GM23338 (cell line): ENCODE results near the gene SERPINA6. TPM values are rescaled to one million over a fixed set of nuclear protein-coding genes. Genes with fewer than 3 reads are reported as not detected.

ENCODE experiments used
- ATAC-seq: fragments of 200-7000 bp; cut with Tn5 transposase; 3 replicates; pipeline ENCODE4 v1.9.1; 2020
- DNase-seq: peaks from one replicate; pipeline ENCODE4 v3.0.0-alpha.2; 2015; ENCODE audit warnings: low spot score
- H2AFZ ChIP-seq: fragments of 200-600 bp; sonication (generic); 2 replicates; pipeline ENCODE4 v1.8.0; 2016; ENCODE audit warnings: antibody characterized with exemption, mild to moderate bottlenecking, moderate library complexity
- H3F3A ChIP-seq: fragments of 200-600 bp; sonication (generic); replicated peaks from 2 replicates; pipeline ENCODE4 v1.8.0; 2017; ENCODE audit warnings: antibody characterized with exemption, mixed run types, low read depth
- H3K27ac ChIP-seq: fragments of 200-600 bp; sonication (generic); 2 replicates; pipeline ENCODE4 v1.6.1; 2016; ENCODE audit warnings: low read depth
- H3K27me3 ChIP-seq: fragments of 200-600 bp; sonication (generic); 2 replicates; pipeline ENCODE4 v1.8.0; 2016; ENCODE audit warnings: mild to moderate bottlenecking, mixed run types, moderate library complexity; ENCODE audit not compliant: insufficient read depth
- H3K36me3 ChIP-seq: fragments of 200-600 bp; sonication (generic); 2 replicates; pipeline ENCODE4 v1.8.0; 2016; ENCODE audit warnings: mild to moderate bottlenecking; ENCODE audit not compliant: insufficient read depth
- H3K4me1 ChIP-seq: fragments of 200-600 bp; sonication (generic); 2 replicates; pipeline ENCODE4 v1.8.0; 2016; ENCODE audit warnings: mild to moderate bottlenecking, moderate library complexity; ENCODE audit not compliant: insufficient read depth
- H3K4me2 ChIP-seq: fragments of 200-600 bp; sonication (generic); 2 replicates; pipeline ENCODE4 v1.7.1; 2017; ENCODE audit warnings: mixed run types
- H3K4me3 ChIP-seq: fragments of 200-600 bp; sonication (generic); 2 replicates; pipeline ENCODE4 v1.6.1; 2016; ENCODE audit warnings: mixed run types
- H3K79me2 ChIP-seq: fragments of 200-600 bp; sonication (generic); replicated peaks from 2 replicates; pipeline ENCODE4 v1.8.0; 2017; ENCODE audit warnings: mild to moderate bottlenecking; ENCODE audit not compliant: insufficient read depth
- H3K9me2 ChIP-seq: fragments of 200-600 bp; sonication (generic); 2 replicates; pipeline ENCODE4 v1.8.0; 2017; ENCODE audit not compliant: insufficient read depth
- H4K20me1 ChIP-seq: fragments of 200-600 bp; sonication (generic); replicated peaks from 2 replicates; pipeline ENCODE4 v1.8.0; 2017; ENCODE audit warnings: mild to moderate bottlenecking; ENCODE audit not compliant: insufficient read depth
- H3K27ac Mint-ChIP-seq: 2 replicates; pipeline ENCODE4 v1.8.0; 2020; ENCODE audit warnings: inconsistent platforms, mild to moderate bottlenecking, moderate library complexity, mixed read lengths
- H3K27me3 Mint-ChIP-seq: 3 replicates; pipeline ENCODE4 v1.8.0; 2022; ENCODE audit warnings: low read depth, mild to moderate bottlenecking, moderate library complexity, mixed read lengths, inconsistent platforms; ENCODE audit not compliant: insufficient read depth, poor library complexity
- H3K36me3 Mint-ChIP-seq: 3 replicates; pipeline ENCODE4 v1.8.0; 2021; ENCODE audit warnings: low read depth, mild to moderate bottlenecking, inconsistent platforms, moderate library complexity, mixed read lengths
- H3K4me1 Mint-ChIP-seq: 3 replicates; pipeline ENCODE4 v1.8.0; 2020; ENCODE audit warnings: mild to moderate bottlenecking, inconsistent platforms, mixed read lengths
- H3K4me3 Mint-ChIP-seq: 3 replicates; pipeline ENCODE4 v1.8.0; 2021; ENCODE audit warnings: moderate library complexity, mild to moderate bottlenecking, inconsistent platforms, mixed read lengths
- H3K9me3 Mint-ChIP-seq: 3 replicates; pipeline ENCODE4 v1.8.0; 2020; ENCODE audit warnings: moderate library complexity, mild to moderate bottlenecking, inconsistent platforms, mixed read lengths
- CREB1 ChIP-seq: fragments of 250-450 bp; sonication (Bioruptor Pico); IDR thresholded peaks from 2 replicates; pipeline ENCODE4 v1.5.0; 2020; ENCODE audit warnings: low read depth, mild to moderate bottlenecking, moderate library complexity
- CTCF ChIP-seq, 2 experiments: fragments of 200-600 bp in 1 of 2; sonication (generic) in 1 of 2; conservative IDR thresholded peaks; 2 replicates each; pipeline versions ENCODE4 v1.5.1 to v1.6.1; 2016 to 2017; ENCODE audit warnings: antibody characterized with exemption in 2 of 2, low read depth in 2 of 2, mild to moderate bottlenecking in 2 of 2, moderate library complexity in 1 of 2
- ETS1 ChIP-seq: IDR thresholded peaks from 2 replicates; pipeline ENCODE4 v1.6.1; 2016; ENCODE audit warnings: antibody characterized with exemption
- EZH2 ChIP-seq: fragments of 200-600 bp; sonication (generic); IDR thresholded peaks from one replicate; pipeline ENCODE4 v1.8.0; 2017; ENCODE audit warnings: antibody characterized with exemption, mild to moderate bottlenecking, low read depth; ENCODE audit not compliant: unreplicated experiment
- EZH2phosphoT487 ChIP-seq: fragments of 200-600 bp; sonication (generic); IDR thresholded peaks from one replicate; pipeline ENCODE4 v1.8.1; 2018; ENCODE audit warnings: antibody characterized with exemption; ENCODE audit not compliant: unreplicated experiment
- JUNB ChIP-seq: IDR thresholded peaks from one replicate; pipeline ENCODE4 v1.6.1; 2016; ENCODE audit warnings: antibody characterized with exemption; ENCODE audit not compliant: unreplicated experiment
- NANOG ChIP-seq: IDR thresholded peaks from 2 replicates; pipeline ENCODE4 v1.6.1; 2016; ENCODE audit warnings: antibody characterized with exemption, borderline replicate concordance
- POLR2AphosphoS5 ChIP-seq: IDR thresholded peaks from 2 replicates; pipeline ENCODE4 v1.6.1; 2016; ENCODE audit warnings: antibody characterized with exemption, low read depth
- REST ChIP-seq: IDR thresholded peaks from one replicate; pipeline ENCODE4 v1.6.1; 2018; ENCODE audit warnings: antibody characterized with exemption; ENCODE audit not compliant: unreplicated experiment
- ZNF114 ChIP-seq: fragments of 250-450 bp; sonication (Bioruptor Pico); IDR thresholded peaks from 2 replicates; pipeline ENCODE4 v1.5.0; 2020; ENCODE audit warnings: mild to moderate bottlenecking, moderate library complexity
- ZNF331 ChIP-seq: fragments of 250-450 bp; sonication (Bioruptor Pico); IDR thresholded peaks from 2 replicates; pipeline ENCODE4 v1.5.0; 2020; ENCODE audit warnings: low read depth, mild to moderate bottlenecking, moderate library complexity
- ZNF462 ChIP-seq: fragments of 250-450 bp; sonication (Bioruptor Pico); IDR thresholded peaks from 2 replicates; pipeline ENCODE4 v1.5.0; 2020; ENCODE audit warnings: mild to moderate bottlenecking, moderate library complexity
- polyA plus RNA-seq: library from polyadenylated mRNA; unstranded; fragments of >200 nt; fragmentation: Nextera tagmentation; extraction: Ambion mirVana; gene quantifications from 2 replicates; pipeline ENCODE4 v1.2.1, GENCODE V29; 2016
- total RNA-seq: library from RNA; depleted of rRNA; stranded (reverse); fragments of >200 nt; shearing (Covaris generic); gene quantifications from 2 replicates; pipeline ENCODE4 v1.2.3, GENCODE V29; 2014

The SERPINA6 gene
- total and polyA plus RNA-seq, 2 experiments from 2014 or later: not detected

- DNase-seq: no peak
- H3K4me3 Mint-ChIP-seq: no peak overlapping the region
- H3K27ac Mint-ChIP-seq: no peak overlapping the region
- Histone ChIP-seq H3K4me3 (no peak overlapping the region), H3K79me2 (no peaks in the 10 kb centered on the region), H3K4me1 (no peaks in the 10 kb centered on the region), H4K20me1 (no peaks in the 10 kb centered on the region), H3K9me2 (no peaks in the 10 kb centered on the region), H3K36me3 (no peaks in the 10 kb centered on the region), H3F3A (no peaks in the 10 kb centered on the region), H3K4me2 (no peak overlapping the region), H2AFZ (no peak overlapping the region), H3K27ac (no peak overlapping the region), H3K27me3 (no peaks in the 10 kb centered on the region)
- no peak for TF ChIP-seq ZNF462 (CRISPR knock-in tag)
- no peak for TF ChIP-seq CTCF (conservative IDR thresholded peaks at IDR 0.05; ENCODE audit: low read depth in 2 of 2)
- no peak for TF ChIP-seq CREB1 (CRISPR knock-in tag)
- no peak for TF ChIP-seq EZH2
- TF ChIP-seq REST: no peak
- no peak for TF ChIP-seq EZH2phosphoT487
- no peak for TF ChIP-seq ZNF114
- no peak for TF ChIP-seq ETS1
- TF ChIP-seq POLR2AphosphoS5: no peak
- TF ChIP-seq JUNB: no peak
- no peak for TF ChIP-seq ZNF331
- TF ChIP-seq NANOG: no peak
- ATAC-seq: no peak
- H3K9me3 Mint-ChIP-seq: no peaks in the 10 kb centered on the region
- no peaks in the 10 kb centered on the region for H3K4me1 Mint-ChIP-seq
- no peaks in the 10 kb centered on the region for H3K36me3 Mint-ChIP-seq
- no peaks in the 10 kb centered on the region for H3K27me3 Mint-ChIP-seq
Measured at GRCh38 chr14:94344389-94344788, 21.3 kb upstream of the SERPINA6 start.
